ENCODE measurements around the gene NEUROD6.

NEUROD6 gene

DNA sequence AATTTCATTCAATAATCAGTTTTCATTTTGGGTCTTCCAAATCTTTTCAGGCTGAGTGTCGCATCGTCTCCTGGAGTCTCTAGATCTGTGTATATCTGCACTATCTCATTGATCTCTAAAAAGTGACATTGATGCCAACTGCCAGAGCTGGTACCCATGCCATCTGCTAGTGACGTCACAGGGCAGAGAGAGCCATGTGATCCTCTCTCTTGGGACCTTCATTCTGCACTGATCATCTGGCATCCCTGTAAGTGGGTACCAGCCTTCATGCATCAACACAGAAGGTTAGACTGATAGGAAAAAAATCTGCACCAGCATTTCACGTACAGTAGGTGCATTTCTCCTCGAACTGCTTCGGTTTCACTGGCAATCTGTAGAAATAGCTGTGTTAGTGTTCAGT, at the start of gene NEUROD6:
Gene NEUROD6, minus strand, starts transcription at position 124 of the 400 bp plus-strand sequence. CDS start 1,458 bp downstream, outside the sequence.
- no peak for DNase-seq (ENCODE audit: low read depth)

DNA sequence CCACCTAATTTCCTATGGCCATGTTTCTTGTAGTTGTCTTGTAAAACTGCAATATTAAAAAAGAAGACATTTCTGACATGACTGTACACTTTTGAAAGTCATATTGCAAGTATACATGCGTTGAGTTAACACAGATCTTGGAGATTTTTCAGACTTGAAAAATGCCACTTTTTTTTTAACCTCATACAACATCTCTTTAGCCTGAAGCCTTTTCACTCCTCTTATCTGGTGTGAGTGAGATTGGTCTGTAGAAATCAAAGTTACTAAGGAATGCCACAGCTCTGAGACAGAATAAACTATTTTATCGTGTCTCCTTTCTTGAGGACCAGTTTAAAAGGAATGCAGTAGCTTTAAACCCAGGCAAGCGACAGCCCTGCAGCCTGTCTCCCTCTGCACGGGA, 43.9 kb upstream of the NEUROD6 start:
- no peak for DNase-seq (ENCODE audit: low read depth)

DNA sequence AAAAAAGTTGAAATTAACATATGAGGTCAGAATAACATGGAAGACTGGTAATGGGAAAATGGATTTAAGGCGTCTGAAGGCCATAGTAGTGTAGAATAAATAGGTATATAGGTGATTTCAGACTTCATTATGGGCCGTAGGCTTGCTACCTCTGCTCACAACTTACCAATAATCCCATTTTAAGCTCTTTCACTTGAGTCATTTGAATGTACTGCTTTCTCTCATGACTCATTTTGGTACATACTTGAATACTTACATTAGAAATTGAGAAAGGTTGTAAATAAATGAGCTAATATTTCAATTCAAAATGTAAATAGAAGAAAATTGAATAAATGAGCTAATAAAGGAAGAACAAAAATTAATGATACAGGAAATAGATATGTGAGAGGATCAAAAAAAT, 42.2 kb upstream of the NEUROD6 start:
- DNase-seq (ENCODE audit: low read depth), result no peak

DNA sequence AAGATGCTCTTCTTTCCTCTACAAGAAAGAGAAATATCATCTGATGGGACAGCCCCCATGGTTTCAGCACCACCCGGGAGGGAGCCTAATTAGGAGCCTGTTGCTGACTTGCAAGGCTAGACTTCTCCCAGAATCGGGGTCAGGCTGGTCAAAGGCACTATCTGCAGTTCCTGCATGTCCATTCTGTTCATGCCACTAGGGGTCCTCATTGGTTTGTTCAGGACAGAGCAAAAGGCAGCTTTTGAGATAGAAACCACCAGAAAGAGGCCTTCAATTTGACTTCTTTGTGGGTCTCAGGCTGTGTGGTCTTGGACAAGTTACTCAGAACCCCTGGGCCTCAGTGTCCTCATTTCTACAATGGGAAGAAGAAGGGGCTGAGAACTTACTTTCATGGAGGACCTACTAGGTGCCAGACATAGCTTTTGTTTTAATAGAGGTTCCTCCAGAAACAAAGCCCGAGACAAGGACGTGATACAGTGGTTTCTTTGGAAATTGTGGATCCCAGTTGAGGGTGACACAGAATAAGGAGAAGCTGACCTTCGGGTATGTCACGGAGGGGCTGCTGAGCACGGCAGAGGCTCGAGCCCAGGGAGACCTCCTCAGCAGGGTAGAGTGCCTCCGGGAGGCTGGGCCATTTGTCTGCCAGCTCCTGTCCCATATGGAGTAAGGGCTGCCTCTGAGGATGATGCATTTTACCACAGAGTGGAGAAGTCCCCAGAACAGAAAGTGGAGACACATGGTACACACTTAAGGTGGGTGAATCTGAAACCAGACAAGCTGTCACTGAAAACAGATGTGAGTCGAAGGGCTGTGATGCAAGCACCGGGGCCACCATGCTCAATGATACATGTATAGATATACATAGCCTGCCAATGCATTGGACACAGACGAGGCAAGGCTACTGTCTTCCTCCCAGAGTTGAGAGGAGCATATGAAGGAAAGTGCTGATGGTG, 33.1 kb upstream of the NEUROD6 start:
- no peak for DNase-seq (ENCODE audit: low read depth)

DNA sequence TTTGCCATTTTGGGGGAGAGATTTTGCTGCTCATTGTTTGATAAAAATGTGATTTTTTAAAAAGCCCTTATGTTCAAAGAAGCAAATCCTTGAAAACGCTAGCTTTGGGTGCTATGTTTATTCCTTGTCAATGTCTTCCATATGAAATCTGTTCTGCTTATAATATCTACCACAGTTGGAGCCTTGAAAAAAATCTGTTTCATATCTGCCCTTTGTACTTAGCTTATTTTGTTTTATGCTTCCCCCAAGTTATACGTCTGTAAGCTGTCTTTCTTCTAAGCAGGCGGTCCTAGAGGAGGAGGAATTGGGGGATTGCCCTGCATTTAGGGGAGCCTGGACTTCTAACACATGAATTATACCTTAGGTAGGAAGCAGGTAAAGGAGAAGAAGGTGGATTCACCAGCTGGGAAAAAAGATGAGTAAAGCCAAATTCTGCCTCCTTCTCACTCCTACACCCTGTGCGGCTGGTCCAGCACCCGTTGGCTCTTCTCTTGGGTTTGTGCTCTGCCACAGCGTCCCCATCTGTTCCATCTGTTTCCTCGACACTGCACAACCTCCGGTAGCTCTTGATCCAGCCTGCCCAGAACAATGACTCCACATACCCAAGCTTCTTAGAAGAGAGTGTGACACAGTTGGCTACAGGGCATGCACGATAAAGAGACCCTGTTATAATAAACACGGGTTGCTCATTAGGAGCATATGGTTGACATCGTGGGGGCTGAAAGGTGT, 31.9 kb upstream of the NEUROD6 start:
- DNase-seq (ENCODE audit: low read depth), result no peak

DNA sequence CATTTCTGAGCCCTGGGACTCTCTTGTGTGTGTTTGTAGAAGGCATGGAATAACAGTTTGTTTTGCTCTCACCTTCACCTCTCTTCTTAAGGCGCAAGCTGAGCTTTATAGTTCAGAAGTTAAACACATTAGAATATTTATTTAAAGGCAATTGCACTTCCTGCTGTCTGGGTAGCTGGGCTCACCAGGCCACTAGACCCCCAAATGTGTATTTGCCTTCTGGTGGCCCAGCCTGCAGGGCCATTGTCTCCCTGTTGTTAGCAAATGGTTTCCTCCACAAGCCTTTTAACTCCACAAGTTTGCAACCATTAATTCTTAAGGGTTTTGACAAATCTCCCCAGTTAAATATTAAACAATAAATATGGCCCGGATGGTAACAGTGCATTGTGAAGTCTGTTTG, 31.1 kb upstream of the NEUROD6 start:
- DNase-seq (ENCODE audit: low read depth), result no peak

DNA sequence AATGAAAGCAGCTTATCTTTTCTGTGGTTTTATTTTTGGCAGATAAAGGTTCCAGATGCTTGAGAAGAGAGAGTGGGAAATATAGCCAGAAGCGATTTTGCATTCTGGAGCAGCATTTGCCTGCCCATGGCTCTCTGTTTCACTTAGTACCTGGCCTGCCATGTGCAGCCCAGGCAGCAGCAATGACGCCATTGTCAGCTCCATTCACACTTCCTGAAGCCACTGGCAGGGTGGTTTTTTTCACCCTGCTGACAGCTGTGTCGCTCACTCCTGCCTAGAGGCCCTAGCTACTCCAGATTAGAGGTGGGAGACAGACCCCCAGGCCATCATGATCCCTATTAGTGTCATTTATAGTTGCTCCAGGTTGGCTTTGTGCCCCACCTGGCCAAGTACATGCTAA, 30.1 kb upstream of the NEUROD6 start:
- DNase-seq (ENCODE audit: low read depth), result no peak

DNA sequence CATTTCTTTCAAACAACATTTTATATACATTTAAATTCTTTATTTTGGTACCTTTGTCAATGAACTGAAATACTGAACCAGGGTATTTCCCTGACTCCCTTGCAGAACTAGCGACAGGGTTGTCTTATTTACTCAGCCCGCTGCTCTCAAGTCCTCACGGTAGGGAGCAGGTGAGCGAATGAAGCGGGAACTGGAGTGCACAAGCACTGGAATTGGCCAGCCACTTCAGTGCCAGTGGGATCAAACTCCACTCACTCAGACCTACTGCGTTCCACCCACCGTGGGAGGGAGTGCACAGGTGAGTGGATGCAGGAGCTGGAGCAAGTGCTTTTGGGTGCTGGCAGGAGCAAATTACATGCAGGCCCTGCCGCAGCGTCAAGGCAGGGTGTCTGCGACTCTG, 28.1 kb upstream of the NEUROD6 start:
- DNase-seq (ENCODE audit: low read depth), result no peak

DNA sequence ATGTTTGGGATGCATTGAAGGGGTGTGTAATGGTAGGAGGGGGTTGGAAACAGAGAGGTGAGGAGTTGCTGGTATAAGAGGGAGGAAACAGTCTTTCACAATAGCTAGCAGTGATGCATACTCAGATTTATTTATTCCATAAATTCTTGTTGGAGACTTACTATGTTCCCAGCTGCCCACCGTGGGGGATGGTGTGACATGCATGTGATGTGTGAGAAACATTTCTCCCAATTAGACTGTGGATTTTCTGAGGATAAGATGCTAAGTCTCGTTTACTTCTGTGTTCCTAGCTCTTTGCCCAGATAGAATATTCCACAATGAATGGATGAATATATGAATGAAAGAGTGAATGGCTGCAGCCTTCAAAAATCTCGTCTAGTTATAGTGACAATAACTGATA, 23.0 kb upstream of the NEUROD6 start:
- no peak for DNase-seq (ENCODE audit: low read depth)

DNA sequence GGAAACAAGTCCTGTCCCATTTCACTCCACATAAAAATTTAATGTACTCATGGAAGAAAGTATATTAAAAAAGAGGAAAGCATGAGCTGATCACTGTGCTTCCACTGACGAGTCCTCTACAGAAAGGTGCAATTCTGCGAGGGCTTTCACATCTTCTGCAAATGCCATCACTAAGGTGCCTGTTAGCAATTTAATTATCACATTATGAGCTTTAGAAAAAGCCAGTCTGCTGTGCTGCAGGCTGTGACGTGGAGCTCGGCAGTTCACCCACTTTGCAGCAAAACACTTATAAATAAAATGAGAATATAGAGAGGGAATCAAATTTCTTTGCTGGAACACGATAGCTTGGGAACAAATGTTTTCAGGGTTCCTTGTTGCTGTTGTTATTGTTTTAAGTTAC, 22.5 kb upstream of the NEUROD6 start:
- no peak for DNase-seq (ENCODE audit: low read depth)

DNA sequence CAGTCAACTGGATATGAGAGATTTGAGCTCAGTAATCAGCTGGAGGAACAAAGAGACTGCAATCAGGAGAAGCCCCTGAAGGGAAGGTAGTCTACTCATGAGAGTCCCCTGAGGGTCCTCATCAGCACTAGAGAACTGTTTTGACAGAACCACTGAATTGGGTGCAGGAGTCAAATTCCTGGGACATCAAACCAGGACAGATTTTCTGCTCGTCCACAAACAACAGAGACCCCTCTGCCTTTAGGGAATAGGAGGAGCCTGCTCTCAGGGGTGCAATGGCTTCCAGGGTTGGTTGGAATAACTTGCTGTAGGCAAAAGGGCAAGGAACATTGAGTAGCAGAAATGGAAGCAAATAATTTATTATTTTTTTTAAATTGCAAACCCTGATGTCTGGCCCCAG, 21.9 kb upstream of the NEUROD6 start:
- DNase-seq (ENCODE audit: low read depth), result no peak

DNA sequence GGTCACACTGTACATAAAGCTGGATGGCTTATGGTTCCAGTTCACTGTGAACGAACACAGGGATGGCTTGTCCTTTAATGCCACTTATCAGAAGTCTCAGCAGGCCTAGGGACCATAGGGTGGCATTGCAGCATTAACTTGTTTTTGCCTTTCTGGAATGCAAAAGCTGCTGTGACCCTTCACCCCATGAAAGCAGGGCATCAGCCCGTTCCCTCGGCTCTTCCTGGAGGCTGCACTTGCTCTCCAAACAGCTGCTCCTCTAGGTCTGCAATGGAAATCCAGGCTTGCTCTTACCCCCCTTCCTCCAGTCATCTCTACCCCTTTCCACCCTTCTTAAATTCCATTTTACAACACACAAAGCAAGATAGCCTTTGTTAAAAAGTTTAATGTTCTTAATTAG, 17.9 kb upstream of the NEUROD6 start:
- no peak for DNase-seq (ENCODE audit: low read depth)

DNA sequence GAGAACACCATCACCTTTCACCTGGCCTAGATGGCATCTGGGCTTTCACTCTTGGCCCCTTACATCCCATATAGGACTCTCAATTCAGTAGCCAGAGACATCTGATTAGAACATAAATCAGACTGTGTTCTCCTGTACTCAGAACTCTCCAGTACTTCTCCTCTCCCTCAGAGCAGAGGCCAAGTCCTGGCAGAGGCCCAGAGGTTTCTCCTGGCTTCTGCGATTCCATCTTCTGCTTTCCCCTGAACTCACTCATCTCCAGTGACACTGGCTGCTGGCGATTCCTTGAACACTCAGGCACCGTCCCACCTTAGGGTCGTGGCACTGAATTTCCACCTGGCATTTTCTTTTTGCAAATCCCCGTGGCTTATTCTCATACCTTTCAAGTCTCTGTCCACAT, 4.9 kb upstream of the NEUROD6 start:
- no peak for DNase-seq (ENCODE audit: low read depth)

DNA sequence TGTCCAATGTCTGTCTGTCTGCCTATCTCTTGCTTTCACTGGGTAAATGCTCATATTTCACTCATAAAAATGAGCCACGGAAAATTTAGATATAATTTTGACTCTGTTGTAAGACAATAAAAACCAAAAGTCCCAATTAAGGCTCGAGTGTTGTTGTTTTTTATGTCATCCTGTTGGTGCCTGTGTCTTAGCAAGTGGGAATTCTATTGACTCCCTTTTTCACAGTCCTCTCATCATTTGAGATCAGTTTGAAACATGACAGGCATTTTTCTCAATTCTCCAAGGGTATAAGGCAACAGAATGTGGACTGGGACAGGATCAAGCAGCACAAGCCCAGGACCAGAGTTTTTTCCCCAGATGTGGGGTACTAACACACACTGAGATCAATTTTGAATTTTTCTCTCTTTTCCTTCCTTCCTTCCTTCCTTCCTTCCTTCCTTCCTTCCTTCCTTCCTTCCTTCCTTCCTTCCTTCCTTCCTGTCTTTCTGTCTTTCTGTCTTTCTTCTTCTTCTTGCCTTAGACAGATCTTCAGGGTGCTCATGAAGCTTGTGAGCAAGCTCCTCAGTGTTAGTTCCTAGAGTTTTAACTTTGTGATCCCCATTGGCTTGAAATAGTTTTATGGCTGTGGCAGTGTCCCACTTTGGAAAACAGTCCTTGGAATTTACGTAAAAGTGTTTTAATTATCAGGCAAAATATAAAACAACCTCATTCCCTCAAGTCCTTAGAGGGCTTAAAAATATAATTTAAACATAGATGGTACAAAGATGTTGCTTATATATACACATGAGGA, 3.2 kb upstream of the NEUROD6 start:
- DNase-seq (ENCODE audit: low read depth), result no peak

DNA sequence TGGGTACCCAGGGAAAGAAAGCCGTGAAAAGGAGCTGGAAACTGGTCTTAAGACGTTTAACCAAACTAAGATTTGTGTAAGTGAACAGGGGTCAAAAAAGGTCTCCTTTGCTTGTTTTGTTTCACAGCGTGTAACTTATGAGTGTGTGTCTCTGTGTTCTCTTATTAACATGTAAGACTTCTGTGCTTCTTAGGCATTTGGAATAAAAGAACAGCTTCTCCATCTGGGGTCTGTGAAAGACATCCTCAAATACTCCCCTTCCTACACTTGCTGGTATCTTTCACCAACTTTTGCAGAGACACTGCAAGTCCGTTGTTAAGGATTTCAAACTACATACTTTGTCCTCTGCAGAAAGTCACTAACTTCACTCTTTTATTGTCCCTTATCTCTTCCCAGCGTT, 615 bp upstream of the NEUROD6 start:
- DNase-seq (ENCODE audit: low read depth), result no peak

DNA sequence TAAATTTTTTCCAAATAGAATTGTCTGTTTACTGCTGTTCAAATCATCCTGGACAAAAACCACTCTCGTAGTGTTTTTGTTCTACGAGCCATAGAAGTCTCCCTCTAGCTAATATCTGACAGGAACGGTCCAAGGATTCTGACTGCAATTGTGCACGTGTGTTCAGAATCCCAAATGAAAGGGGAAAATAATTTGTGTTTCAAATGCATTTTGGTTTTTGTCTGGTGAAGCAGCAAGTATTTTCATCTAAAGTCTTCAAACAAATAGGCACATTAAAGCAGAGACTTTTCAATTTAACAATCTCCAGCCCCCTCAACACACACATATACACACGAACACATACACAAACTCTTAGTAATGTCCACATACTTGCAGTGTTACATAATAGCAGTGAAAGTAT, 475 bp downstream of the NEUROD6 start:
- no peak for DNase-seq (ENCODE audit: low read depth)

DNA sequence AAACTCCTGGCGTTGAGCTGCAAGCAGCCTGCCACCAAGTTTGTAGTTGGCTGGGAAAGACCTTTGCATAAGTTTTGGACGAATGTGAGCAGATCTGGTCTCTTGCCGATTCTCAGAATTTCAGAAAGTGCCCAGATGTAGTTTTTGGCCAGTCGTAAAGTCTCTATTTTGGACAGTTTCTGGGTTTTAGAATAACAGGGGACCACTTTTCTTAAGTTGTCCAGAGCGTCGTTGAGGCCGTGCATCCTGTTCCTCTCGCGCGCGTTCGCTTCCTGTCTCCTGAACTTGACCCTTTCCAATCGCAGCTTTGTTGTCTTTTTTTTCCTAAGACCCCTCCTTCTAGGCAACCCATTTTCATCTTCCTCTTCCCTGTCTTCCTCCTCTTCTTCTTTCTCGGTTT, 1.8 kb downstream of the NEUROD6 start:
- DNase-seq (ENCODE audit: low read depth), result no peak

DNA sequence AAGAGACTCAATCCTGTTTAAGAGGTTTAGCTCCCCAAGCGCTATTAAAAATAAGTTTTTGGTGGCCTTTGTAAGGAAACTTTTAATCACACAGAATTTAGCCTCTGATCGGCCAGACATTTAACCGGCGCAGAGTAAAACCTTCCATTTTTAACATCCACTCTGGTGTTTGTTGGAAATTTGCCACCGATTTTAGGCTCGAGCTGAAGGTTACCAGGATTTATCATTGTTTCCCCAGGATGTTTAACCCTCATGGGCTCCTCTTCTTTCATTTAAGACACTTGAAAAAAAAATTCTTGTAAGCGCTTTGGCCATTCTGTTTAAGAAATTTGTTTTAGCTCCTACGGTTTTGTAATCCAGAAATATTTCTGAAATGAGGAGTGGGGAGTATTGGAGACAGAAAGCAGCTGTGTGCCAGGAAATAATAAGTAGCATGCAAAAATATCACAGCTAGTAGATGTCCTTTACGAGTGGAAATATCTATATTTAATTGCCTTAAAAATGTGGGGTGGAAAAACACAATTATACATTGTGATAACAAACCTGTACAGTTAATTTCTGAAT, 3.4 kb downstream of the NEUROD6 start:
- DNase-seq (ENCODE audit: low read depth), result no peak

DNA sequence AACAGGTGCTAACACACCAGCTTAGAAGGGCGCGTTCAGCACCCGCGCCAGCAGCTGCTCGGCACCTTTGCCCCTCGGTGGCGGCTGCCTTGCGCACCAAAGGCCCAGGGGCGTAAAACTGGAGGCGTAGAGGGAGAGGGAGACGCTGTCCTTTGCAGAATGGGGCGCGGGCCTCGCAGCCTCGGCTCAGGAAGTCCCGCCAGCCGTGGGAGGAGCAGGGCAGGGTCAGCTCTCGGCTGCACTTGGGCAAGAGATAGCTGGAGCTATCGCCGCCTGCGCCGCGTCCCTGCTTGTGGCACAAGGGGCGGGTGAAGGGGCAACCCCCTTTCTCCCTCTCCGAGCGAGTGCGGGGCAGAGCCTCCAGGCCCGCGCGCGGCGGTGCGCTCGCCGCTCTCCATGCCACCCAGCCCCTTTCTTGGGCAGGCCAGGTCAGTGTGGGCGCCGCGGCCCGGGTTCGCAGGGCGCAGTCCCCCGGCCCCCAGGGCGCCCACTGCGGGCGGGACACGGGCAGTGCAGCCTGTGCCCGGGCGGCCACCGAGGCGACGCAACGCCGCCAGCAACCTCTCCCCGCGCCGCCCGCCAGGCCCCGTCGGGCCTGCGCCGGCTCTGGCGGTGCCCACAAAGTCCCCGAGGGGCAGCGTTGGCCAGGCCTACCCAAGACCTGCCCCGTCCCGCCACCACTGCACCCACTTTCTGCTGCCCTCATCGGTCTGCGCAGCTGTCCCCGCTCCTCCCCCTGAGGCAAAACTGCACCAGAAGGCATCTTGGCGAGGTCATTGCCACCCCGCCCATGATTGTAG, 4.1 kb downstream of the NEUROD6 start:
- DNase-seq (ENCODE audit: low read depth), result no peak

DNA sequence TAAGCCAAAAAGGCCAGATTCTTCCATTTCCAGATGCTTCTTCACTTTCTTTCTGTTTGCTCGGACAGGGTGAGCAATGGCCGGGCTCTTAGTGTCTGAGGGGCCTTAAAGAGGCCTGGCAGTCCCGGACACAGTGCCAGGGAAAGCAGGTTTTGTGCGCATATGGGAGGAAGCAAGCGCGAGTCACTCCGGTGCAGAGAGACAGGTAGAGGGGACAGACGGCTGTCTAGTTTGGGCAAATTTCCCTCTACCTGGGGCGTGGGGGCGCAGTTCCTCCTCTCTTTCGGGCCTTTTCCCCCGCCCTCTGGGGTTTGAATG, 4.7 kb downstream of the NEUROD6 start:
- DNase-seq (ENCODE audit: low read depth), result no peak

DNA sequence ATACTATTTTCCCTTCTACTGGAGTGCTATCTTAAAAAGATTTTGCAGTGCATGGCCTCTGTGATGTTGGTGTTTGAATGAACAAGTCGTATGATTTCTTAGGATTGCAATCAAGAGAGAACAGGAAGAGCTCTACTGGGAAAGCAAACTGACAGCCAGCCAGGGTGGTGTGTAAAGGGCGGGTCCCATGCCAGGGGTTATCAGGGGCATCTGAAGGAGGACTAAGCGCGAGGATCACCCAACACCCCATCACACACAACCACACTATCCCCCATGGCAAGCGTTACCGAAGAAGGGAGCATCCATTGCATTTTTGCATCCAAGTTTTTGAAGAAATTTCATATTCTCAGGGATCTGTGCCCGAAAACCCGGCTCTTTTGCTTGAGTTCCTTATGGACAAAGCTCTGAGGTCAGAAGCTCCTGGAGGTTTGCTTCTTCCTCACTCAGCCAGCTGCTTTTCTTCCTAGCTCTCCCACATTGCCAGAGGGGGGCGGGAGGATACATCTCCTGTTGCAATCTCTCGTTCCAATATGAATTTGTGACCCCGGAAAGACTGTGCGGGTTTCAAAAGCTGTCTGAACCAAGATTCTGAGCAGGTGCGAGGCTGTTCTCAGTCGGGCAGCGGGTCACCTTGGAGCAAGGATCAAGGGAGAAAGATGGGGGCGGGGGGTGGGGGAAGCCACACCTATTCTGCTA, 5.2 kb downstream of the NEUROD6 start:
- no peak for DNase-seq (ENCODE audit: low read depth)

All from T-helper 22 cell (primary cell).